IPS DF 6.9 (cell line): ENCODE data around the gene ARID5A.

Source experiments
- DNase-seq: peaks from one replicate; pipeline ENCODE4 v3.0.0-alpha.2; 2013; ENCODE audit warnings: low read depth, low spot score
- H3K27ac ChIP-seq: one replicate; pipeline ENCODE4 v1.5.1; 2013; ENCODE audit warnings: low read length, control low read depth
- H3K27me3 ChIP-seq: 2 replicates; pipeline ENCODE4 v1.6.1; 2013; ENCODE audit warnings: mild to moderate bottlenecking, low read length; ENCODE audit not compliant: control insufficient read depth, insufficient read depth
- H3K36me3 ChIP-seq: 2 replicates; pipeline ENCODE4 v1.6.1; 2013; ENCODE audit warnings: low read length; ENCODE audit not compliant: control insufficient read depth, insufficient read depth
- H3K4me1 ChIP-seq: 2 replicates; pipeline ENCODE4 v1.6.1; 2013; ENCODE audit warnings: low read length; ENCODE audit not compliant: control insufficient read depth, insufficient read depth
- H3K4me3 ChIP-seq: 2 replicates; pipeline ENCODE4 v1.5.1; 2013; ENCODE audit warnings: mild to moderate bottlenecking, low read length
- H3K9me3 ChIP-seq: 2 replicates; pipeline ENCODE4 v1.6.1; 2013; ENCODE audit warnings: low read length, inconsistent platforms; ENCODE audit not compliant: control insufficient read depth, insufficient read depth
- WGBS: extraction: QIAGEN DNeasy Blood & Tissue Kit; methylation state at CpG from one replicate; pipeline ENCODE4 v1.1.7; 2013; ENCODE audit warnings: mixed read lengths, missing lambda C conversion rate; ENCODE audit not compliant: insufficient read length, insufficient coverage; 5-methylcytosine and 5-hydroxymethylcytosine counted together

ARID5A gene

DNA sequence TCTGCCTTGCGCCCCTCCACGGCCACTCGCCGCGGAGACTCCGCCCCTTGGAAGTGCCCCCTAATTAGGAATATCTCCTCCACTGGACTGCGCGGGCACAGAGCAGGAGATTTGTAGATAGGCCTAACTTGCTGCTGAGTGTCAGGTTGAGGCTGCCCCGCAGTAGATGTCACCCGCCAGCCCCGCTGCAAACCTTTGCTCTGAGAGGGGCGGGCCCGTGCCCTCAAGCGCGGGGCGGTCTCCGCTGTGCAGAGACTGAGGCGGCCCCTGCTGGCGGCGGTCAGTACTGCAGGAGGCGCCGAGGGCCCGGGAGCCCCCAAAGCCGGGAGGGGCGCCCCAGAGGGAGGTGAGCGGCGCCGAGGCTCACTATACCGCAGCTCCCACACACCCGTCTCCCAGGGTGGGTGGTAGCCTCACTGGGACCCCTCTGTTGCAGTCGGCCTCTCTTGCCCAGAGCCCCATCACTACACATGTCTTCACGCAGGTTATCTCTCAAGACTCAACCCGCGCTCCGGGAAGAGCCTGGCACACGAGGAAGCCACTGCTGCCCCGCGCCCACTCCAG is 28.5 kb upstream of the ARID5A start:
- H3K27ac ChIP-seq, result no peak overlapping the region
- DNase-seq, result no peak
- no CpG with 5 or more reads among the region's 38 CpGs for WGBS

DNA sequence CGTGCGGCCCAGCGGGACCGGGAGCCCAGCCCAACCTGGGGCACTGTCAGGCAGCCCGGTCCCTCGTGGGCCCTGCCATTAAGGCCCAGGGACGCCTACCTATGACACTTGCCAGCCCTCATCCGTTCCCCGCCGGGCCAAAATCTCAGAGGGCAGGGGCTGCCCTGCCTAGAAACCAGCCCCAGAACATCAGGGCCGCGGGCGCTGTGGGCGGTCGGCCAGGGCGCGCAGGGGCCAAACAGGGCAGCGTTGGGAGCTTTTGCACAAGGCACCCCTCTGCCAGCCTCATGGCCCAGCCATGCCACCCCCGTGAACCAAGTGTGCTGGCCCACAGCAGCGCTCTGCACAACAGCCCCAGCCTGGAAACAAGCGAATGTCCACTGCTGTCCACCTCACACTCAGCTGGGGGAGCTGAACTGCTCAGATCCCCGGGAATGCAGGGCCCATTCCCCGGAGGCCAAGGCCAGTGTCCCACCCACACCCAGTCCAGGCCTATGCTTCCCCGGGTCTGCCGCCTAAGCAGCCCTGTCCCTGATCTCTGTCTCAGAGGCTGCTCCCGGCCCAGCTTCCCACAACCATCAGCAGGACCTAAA is 27.9 kb upstream of the ARID5A start:
- Histone ChIP-seq H3K27ac (no peak overlapping the region), H3K36me3 (no peaks in the 10 kb centered on the region), H3K4me3 (no peak overlapping the region), H3K9me3 (no peaks in the 10 kb centered on the region), H3K4me1 (peaks cover 1% of the 10 kb centered on the region; the same call in 1 of the 2 replicates), H3K27me3 (peaks cover 2% of the 10 kb centered on the region; the same call in 1 of the 2 replicates)
- no CpG with 5 or more reads among the region's 26 CpGs for WGBS
- no peak for DNase-seq

More for the DNA sequence above, 28.5 kb upstream of the ARID5A start:
- Histone ChIP-seq H3K9me3 (no peaks in the 10 kb centered on the region), H3K27me3 (peaks cover 2% of the 10 kb centered on the region; the same call in 1 of the 2 replicates), H3K4me1 (peaks cover 1% of the 10 kb centered on the region; the same call in 1 of the 2 replicates), H3K4me3 (no peak overlapping the region), H3K36me3 (no peaks in the 10 kb centered on the region)

- peak; percentile 91 for DNase-seq
- Histone ChIP-seq H3K4me3 (peak overlapping the region; percentile 12; the same call in 1 of the 2 replicates), H3K9me3 (no peaks in the 10 kb centered on the region), H3K27me3 (peaks cover 2% of the 10 kb centered on the region; the same call in 1 of the 2 replicates), H3K27ac (no peak overlapping the region), H3K36me3 (no peaks in the 10 kb centered on the region), H3K4me1 (peaks cover 1% of the 10 kb centered on the region; the same call in 1 of the 2 replicates)
- WGBS, result no CpG with 5 or more reads among the region's 32 CpGs
Observed at GRCh38 chr2:96509114-96509846, 27.3 kb upstream of the ARID5A start.

DNA sequence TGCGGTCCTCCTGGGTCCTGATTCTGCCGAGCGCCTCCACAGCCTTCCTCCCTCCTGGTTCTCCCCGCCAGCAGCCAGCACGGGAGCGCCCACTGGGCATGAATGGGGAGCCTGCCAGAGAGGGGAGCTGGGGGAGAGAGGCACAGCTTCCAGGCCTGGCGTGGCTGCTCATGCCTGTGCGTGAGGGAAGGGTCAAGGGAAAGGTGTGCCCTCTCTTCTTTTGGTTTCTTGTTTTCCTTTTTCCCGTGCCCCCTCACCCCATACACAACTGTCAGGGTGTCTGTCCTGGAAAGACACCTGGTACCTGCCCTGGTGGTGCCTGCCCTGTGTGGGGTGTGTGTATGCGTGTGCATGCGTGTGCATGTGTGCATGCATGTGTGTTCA is 26.7 kb upstream of the ARID5A start:
- Histone ChIP-seq H3K4me3 (peak overlapping the region; percentile 12; the same call in 1 of the 2 replicates), H3K27ac (no peak overlapping the region), H3K4me1 (peaks cover 1% of the 10 kb centered on the region; the same call in 1 of the 2 replicates), H3K9me3 (no peaks in the 10 kb centered on the region), H3K27me3 (peaks cover 2% of the 10 kb centered on the region; the same call in 1 of the 2 replicates), H3K36me3 (no peaks in the 10 kb centered on the region)
- WGBS, result no CpG with 5 or more reads among the region's 11 CpGs
- no peak for DNase-seq

DNA sequence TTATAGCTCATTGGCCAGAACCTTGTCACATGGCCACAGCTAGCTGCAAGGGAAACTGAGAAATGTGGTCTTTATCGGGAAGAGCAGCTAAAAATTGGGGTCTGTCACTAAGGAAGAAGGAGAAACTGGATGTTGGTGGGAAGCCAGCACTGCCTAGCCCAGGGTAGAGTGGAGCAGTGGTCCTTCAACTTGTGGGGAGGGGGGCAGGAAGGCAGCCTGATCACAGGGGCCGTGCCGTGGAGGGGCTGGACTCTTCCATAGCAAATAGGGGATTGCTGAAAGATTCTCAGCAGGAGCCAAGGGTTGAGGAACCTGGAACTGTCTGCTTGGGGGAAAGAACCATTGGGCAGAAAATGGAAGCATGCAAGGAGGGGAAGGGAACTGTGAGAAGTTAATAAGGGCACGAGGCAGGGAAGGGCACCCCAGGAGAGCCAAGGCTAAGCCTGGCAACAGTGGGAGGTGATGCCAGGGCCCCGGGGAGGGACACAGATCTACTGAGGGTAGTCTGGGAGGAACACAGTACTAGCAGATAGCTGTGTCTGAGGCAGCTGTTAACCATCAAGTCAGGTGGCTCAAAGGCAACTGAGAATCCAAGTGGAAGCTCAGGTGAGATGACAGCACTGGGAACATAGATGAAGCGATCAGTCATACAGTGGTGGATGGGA is 25.5 kb upstream of the ARID5A start:
- H3K4me1 ChIP-seq, result peaks cover 1% of the 10 kb centered on the region; the same call in 1 of the 2 replicates
- H3K4me3 ChIP-seq, result no peak overlapping the region
- DNase-seq, result no peak
- no CpG with 5 or more reads among the region's 6 CpGs for WGBS
- no peaks in the 10 kb centered on the region for H3K9me3 ChIP-seq
- no peaks in the 10 kb centered on the region for H3K36me3 ChIP-seq
- H3K27me3 ChIP-seq, result peaks cover 2% of the 10 kb centered on the region; the same call in 1 of the 2 replicates
- H3K27ac ChIP-seq, result no peak overlapping the region

- no peaks in the 10 kb centered on the region for H3K9me3 ChIP-seq
- no peak overlapping the region for H3K4me3 ChIP-seq
- WGBS, result no CpG with 5 or more reads among the region's 4 CpGs
- H3K27me3 ChIP-seq, result peaks cover 2% of the 10 kb centered on the region; the same call in 1 of the 2 replicates
- no peak for DNase-seq
- H3K36me3 ChIP-seq, result no peaks in the 10 kb centered on the region
- H3K4me1 ChIP-seq, result peaks cover 1% of the 10 kb centered on the region; the same call in 1 of the 2 replicates
- no peak overlapping the region for H3K27ac ChIP-seq
Observed at GRCh38 chr2:96511851-96512250, 24.7 kb upstream of the ARID5A start.

- Histone ChIP-seq H3K27ac (no peak overlapping the region), H3K27me3 (peaks cover 2% of the 10 kb centered on the region; the same call in 1 of the 2 replicates), H3K36me3 (no peaks in the 10 kb centered on the region), H3K4me3 (no peak overlapping the region), H3K9me3 (no peaks in the 10 kb centered on the region), H3K4me1 (peaks cover 1% of the 10 kb centered on the region; the same call in 1 of the 2 replicates)
- no CpG with 5 or more reads among the region's 4 CpGs for whole genome bisulfite sequencing
- DNase-seq, result no peak
Observed at GRCh38 chr2:96512341-96512740, 24.2 kb upstream of the ARID5A start.

DNA sequence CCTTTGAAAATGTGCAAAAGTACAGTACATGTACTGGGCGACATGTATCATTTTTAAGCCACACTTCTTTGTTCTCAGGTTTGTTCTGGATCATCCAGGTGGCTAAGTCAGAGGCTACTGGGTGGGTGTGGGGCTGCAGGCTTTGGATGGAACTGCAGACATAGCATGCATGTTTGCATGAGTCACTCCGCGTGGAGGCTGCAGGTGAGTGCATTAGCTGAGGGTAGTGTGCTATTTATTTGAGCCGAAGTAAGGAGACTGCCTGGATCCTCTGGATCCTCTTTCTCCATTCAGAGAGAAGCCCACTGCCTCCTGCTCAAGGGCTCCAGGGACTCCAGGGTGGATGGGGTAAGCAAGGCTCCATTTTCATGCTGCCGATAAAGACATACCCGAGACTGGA is 22.0 kb upstream of the ARID5A start:
- no CpG with 5 or more reads among the region's 6 CpGs for WGBS
- H3K4me1 ChIP-seq, result no peaks in the 10 kb centered on the region
- H3K27ac ChIP-seq, result no peak overlapping the region
- H3K9me3 ChIP-seq, result no peaks in the 10 kb centered on the region
- no peaks in the 10 kb centered on the region for H3K27me3 ChIP-seq
- no peaks in the 10 kb centered on the region for H3K36me3 ChIP-seq
- DNase-seq, result no peak
- H3K4me3 ChIP-seq, result no peak overlapping the region

GRCh38 chr2:96517079-96517478 is 19.5 kb upstream of the ARID5A start:
- no CpG with 5 or more reads among the region's 1 CpG for WGBS
- H3K4me1 ChIP-seq, result no peaks in the 10 kb centered on the region
- no peak for DNase-seq
- H3K27ac ChIP-seq, result no peak overlapping the region
- no peaks in the 10 kb centered on the region for H3K9me3 ChIP-seq
- H3K4me3 ChIP-seq, result no peak overlapping the region
- no peaks in the 10 kb centered on the region for H3K27me3 ChIP-seq
- no peaks in the 10 kb centered on the region for H3K36me3 ChIP-seq

- Histone ChIP-seq H3K9me3 (no peaks in the 10 kb centered on the region), H3K4me1 (no peaks in the 10 kb centered on the region), H3K4me3 (no peak overlapping the region), H3K27me3 (no peaks in the 10 kb centered on the region), H3K27ac (no peak overlapping the region), H3K36me3 (no peaks in the 10 kb centered on the region)
- DNase-seq, result no peak
- no CpG with 5 or more reads among the region's 4 CpGs for WGBS
Observed at GRCh38 chr2:96520231-96520630, 16.3 kb upstream of the ARID5A start.
